ENCODE data around the gene RASSF4. TPM values are rescaled to one million over a fixed set of nuclear protein-coding genes. Genes with fewer than 3 reads are reported as not detected.

The RASSF4 gene
- total and polyA plus RNA-seq, 4 donors, result 8.2 to 26.9 (median 12.4) TPM

DNA sequence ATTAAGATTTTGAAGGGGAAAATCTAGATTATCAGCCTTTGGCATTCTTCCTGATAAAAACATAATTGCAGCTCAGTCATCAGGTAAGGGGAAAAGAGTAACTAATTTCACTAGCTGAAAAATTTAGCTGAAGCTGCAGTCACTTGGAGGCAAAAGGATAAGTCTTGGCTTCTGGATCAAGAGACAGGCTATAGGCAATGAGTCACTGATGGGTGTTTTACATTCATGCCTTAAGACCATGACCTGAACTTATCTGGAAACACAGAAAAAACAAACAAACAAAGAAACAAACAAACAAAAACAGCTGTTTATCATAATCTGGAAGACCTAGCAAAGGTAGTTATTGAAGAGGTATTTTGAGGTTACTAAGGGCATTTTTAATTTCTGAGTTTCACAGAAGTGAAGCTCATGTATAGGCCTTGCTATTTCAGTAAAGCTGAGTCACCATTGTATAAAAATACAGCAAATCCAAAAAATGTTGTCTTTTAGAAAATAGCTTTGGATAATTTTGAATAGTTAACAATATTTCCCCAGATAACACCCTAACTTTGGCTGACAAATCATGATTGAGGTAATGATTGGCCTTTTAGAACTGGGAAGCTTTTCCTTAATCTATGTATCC is 81.4 kb downstream of the RASSF4 start:
- H3K4me1 ChIP-seq (ENCODE audit: control insufficient read depth in 4 of 4, insufficient read depth in 4 of 4, low read length in 3 of 4), result no peaks in the 10 kb centered on the region
- no peak for TF ChIP-seq SP1 (IDR thresholded peaks at IDR 0.05)
- TF ChIP-seq GABPA (IDR thresholded peaks at IDR 0.05 in 1 of 2, conservative IDR thresholded peaks at IDR 0.05 in 1 of 2), result no peak
- no peak for TF ChIP-seq RAD21 (IDR thresholded peaks at IDR 0.05)
- no peak for TF ChIP-seq HNF4A (conservative IDR thresholded peaks at IDR 0.05)
- no peak for TF ChIP-seq YY1 (IDR thresholded peaks at IDR 0.05)
- TF ChIP-seq, protein P1, sequence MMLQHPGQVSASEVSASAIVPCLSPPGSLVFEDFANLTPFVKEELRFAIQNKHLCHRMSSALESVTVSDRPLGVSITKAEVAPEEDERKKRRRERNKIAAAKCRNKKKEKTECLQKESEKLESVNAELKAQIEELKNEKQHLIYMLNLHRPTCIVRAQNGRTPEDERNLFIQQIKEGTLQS (IDR thresholded peaks at IDR 0.05), result no peak
- no peak for TF ChIP-seq FOXA1 (IDR thresholded peaks at IDR 0.05)
- TF ChIP-seq, protein P2, sequence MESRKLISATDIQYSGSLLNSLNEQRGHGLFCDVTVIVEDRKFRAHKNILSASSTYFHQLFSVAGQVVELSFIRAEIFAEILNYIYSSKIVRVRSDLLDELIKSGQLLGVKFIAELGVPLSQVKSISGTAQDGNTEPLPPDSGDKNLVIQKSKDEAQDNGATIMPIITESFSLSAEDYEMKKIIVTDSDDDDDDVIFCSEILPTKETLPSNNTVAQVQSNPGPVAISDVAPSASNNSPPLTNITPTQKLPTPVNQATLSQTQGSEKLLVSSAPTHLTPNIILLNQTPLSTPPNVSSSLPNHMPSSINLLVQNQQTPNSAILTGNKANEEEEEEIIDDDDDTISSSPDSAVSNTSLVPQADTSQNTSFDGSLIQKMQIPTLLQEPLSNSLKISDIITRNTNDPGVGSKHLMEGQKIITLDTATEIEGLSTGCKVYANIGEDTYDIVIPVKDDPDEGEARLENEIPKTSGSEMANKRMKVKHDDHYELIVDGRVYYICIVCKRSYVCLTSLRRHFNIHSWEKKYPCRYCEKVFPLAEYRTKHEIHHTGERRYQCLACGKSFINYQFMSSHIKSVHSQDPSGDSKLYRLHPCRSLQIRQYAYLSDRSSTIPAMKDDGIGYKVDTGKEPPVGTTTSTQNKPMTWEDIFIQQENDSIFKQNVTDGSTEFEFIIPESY (IDR thresholded peaks at IDR 0.05), result no peak
- TF ChIP-seq FOXA2 (IDR thresholded peaks at IDR 0.05), result no peak
- TF ChIP-seq, protein P3, sequence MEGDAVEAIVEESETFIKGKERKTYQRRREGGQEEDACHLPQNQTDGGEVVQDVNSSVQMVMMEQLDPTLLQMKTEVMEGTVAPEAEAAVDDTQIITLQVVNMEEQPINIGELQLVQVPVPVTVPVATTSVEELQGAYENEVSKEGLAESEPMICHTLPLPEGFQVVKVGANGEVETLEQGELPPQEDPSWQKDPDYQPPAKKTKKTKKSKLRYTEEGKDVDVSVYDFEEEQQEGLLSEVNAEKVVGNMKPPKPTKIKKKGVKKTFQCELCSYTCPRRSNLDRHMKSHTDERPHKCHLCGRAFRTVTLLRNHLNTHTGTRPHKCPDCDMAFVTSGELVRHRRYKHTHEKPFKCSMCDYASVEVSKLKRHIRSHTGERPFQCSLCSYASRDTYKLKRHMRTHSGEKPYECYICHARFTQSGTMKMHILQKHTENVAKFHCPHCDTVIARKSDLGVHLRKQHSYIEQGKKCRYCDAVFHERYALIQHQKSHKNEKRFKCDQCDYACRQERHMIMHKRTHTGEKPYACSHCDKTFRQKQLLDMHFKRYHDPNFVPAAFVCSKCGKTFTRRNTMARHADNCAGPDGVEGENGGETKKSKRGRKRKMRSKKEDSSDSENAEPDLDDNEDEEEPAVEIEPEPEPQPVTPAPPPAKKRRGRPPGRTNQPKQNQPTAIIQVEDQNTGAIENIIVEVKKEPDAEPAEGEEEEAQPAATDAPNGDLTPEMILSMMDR (IDR thresholded peaks at IDR 0.05; ENCODE audit: low read depth, low read length, missing input control), result no peak
- no peak for TF ChIP-seq NR2F2 (IDR thresholded peaks at IDR 0.05)
- TF ChIP-seq, protein P4, sequence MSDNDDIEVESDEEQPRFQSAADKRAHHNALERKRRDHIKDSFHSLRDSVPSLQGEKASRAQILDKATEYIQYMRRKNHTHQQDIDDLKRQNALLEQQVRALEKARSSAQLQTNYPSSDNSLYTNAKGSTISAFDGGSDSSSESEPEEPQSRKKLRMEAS (IDR thresholded peaks at IDR 0.05), result no peak
- no peak for TF ChIP-seq RXRA (IDR thresholded peaks at IDR 0.05)
- TF ChIP-seq HNF4G (IDR thresholded peaks at IDR 0.05), result no peak
- TF ChIP-seq TAF1 (conservative IDR thresholded peaks at IDR 0.05), result no peak
- no peak for TF ChIP-seq JUND (IDR thresholded peaks at IDR 0.05)
- no peaks in the 10 kb centered on the region for H3K9me3 ChIP-seq (ENCODE audit: control insufficient read depth in 4 of 4, low read length in 3 of 4)
- H3K9ac ChIP-seq (ENCODE audit: low read depth in 1 of 2, low read length in 2 of 2), result no peak overlapping the region
- no peak overlapping the region for H3K27ac ChIP-seq (ENCODE audit: low read depth in 1 of 2, low read length in 2 of 2)
- H3K27me3 ChIP-seq (ENCODE audit: control insufficient read depth in 4 of 4, insufficient read depth in 4 of 4, low read length in 3 of 4), result no peaks in the 10 kb centered on the region
- H3K4me3 ChIP-seq (ENCODE audit: low read depth in 1 of 3, low read length in 3 of 3), result no peak overlapping the region
- DNase-seq (ENCODE audit: low spot score), result no peak
- H3K36me3 ChIP-seq (ENCODE audit: control insufficient read depth in 4 of 4, insufficient read depth in 3 of 4, low read depth in 1 of 4, low read length in 3 of 4), result no peaks in the 10 kb centered on the region

DNA sequence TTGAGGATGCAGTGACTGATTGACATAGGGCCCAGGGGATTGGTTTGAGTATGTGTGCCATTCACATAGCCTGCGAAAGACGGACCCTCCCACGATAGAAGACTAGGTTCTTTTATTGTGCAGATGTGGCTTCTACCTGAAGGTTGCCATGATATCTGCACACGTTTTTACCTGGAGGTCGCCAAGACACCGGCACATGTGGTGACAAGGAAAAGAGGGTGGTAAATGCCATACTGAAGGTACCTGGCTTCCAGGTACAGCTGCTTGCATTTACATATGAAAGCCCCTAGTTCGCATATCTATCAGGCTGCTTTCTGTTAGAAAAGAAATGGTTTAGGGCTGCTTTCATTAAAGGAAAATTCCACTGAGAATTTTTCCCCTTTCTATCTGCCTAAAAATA is 84.7 kb downstream of the RASSF4 start:
- Histone ChIP-seq H3K9ac (ENCODE audit: low read depth in 1 of 2, low read length in 2 of 2) (no peak overlapping the region), H3K27ac (ENCODE audit: low read depth in 1 of 2, low read length in 2 of 2) (no peak overlapping the region), H3K4me3 (ENCODE audit: low read depth in 1 of 3, low read length in 3 of 3) (no peak overlapping the region), H3K4me1 (ENCODE audit: control insufficient read depth in 4 of 4, insufficient read depth in 4 of 4, low read length in 3 of 4) (no peaks in the 10 kb centered on the region), H3K9me3 (ENCODE audit: control insufficient read depth in 4 of 4, low read length in 3 of 4) (no peaks in the 10 kb centered on the region), H3K36me3 (ENCODE audit: control insufficient read depth in 4 of 4, insufficient read depth in 3 of 4, low read depth in 1 of 4, low read length in 3 of 4) (no peaks in the 10 kb centered on the region), H3K27me3 (ENCODE audit: control insufficient read depth in 4 of 4, insufficient read depth in 4 of 4, low read length in 3 of 4) (no peaks in the 10 kb centered on the region)
- 73% methylated on average over 7 of the region's 7 CpGs for WGBS
- no peak for TF ChIP-seq RXRA (IDR thresholded peaks at IDR 0.05)
- TF ChIP-seq GABPA (IDR thresholded peaks at IDR 0.05 in 1 of 2, conservative IDR thresholded peaks at IDR 0.05 in 1 of 2), result no peak
- TF ChIP-seq FOXA1 (IDR thresholded peaks at IDR 0.05), result no peak
- TF ChIP-seq FOXA2 (IDR thresholded peaks at IDR 0.05), result no peak
- no peak for TF ChIP-seq HNF4A (conservative IDR thresholded peaks at IDR 0.05)
- no peak for TF ChIP-seq JUND (IDR thresholded peaks at IDR 0.05)
- no peak for TF ChIP-seq HNF4G (IDR thresholded peaks at IDR 0.05)
- no peak for DNase-seq (ENCODE audit: low spot score)

Other genes starting within 250 kb of the RASSF4 start
- gene TMEM72, start 48.5 kb upstream of the RASSF4 start, total RNA-seq, result under 1 TPM in 1 of 2 donors, not detected in 1; 0.33 TPM
- gene TMEM72, start 48.5 kb upstream of the RASSF4 start, polyA plus RNA-seq, result under 1 TPM in 1 of 2 donors, not detected in 1; 0.02 TPM
- gene DEPP1, start 19.0 kb downstream of the RASSF4 start, total RNA-seq, result 10 to 100 TPM; 10.7 to 33.4 TPM
- gene DEPP1, start 19.0 kb downstream of the RASSF4 start, polyA plus RNA-seq, result 10 to 100 TPM; 33.5 to 79.3 TPM
- 10 to 100 TPM; 19.3 to 22.6 TPM for gene ZNF22, start 41.1 kb downstream of the RASSF4 start, total RNA-seq
- gene ZNF22, start 41.1 kb downstream of the RASSF4 start, polyA plus RNA-seq, result 10 to 100 TPM; 10.3 to 21.3 TPM